ENCODE data around the gene DAP3.
"Not testable (repeated sequence)": the region's sequence is repeated elsewhere in the genome, so short reads cannot be mapped to it uniquely, and the experiment has no call there.

Gene DAP3

GRCh38 chr1:155719703-155720102, 30.8 kb downstream of the DAP3 start:
- no peak for DNase-seq

DNA sequence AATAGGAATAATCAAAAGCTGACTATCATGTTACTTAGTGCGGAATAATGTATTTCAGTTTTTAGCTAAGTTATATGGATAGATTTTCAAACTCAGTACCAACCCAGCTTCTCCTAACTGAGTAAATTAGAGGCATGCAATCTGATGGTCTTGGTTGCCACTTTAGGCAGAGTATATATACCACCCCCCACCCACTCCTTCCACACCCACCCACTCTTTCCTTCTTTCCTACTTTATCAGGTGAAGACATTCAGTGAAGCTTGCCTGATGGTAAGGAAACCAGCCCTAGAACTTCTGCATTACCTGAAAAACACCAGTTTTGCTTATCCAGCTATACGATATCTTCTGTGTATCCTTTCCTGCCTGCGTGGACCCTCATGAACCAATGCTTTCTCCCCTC, 36.3 kb downstream of the DAP3 start:
- no peak for DNase-seq

DNA sequence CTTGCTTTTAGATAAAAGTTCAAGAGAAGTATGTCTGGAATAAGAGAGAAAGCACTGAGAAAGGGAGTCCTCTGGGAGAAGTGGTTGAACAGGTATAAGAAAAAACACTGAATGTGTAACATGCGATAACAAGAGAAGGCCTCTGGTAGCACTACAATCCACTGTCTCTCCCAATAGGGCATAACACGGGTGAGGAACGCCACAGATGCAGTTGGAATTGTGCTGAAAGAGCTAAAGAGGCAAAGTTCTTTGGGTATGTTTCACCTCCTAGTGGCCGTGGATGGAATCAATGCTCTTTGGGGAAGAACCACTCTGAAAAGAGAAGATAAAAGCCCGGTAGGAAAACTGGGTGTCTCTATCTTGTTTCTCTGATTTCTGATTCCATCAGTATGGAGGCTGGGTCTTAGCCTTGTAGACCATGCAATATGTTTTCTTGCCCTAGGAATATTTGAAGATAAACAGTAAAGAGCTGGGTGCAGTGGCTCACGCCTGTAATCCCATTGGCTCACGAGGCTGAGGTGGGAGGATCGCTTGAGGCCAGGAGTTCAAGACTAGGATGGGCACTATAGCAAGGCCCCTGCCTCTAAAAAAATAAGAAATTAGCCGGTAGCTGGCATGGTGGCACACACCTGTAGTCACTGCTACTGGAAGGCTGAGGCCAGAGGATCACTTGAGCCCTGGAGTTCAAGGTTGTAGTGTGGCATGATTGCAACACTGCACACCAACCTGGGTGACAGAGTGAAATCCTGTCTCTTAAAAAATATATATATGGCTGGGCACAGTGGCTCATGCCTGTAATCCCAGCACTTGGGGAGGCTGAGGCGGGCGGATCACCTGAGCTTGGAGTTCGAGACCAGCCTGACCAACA, 40.4 kb downstream of the DAP3 start:
- peak; percentile 64 for DNase-seq

GRCh38 chr1:155740995-155741394, 52.1 kb downstream of the DAP3 start:
- DNase-seq, result no peak

GRCh38 chr1:155741908-155742307, 53.0 kb downstream of the DAP3 start:
- DNase-seq, result no peak

DNA sequence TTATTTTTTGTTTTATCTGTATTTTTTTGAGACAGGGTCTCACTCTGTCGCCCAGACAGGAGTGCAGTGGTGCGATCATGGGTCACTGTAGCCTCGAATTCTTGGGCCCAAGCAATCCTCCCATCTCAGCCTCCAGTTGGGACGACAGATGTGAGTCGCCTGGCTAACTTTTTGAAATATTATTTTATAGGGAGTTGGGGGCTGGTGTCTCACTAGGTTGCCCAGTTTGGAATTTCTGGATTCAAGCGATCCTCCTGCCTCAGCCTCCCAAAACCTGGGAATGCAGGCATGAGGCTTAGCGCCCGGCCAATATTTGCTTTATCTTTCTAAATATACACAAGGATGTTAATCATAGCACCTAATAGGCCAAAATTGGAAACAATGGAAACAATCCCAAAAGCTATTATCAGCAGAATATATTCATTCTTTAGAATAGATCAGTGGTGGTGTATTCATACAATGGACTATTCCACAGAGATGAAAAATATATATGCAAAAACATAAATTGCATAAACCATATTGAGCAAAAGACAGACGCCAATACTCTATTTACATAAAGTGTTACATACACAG, 55.9 kb downstream of the DAP3 start:
- no peak for DNase-seq

GRCh38 chr1:155745284-155746228, 56.7 kb downstream of the DAP3 start:
- DNase-seq, result peak; percentile 98

- not testable (repeated sequence) for DNase-seq
Observed at GRCh38 chr1:155747586-155747985, 58.7 kb downstream of the DAP3 start.

DNA sequence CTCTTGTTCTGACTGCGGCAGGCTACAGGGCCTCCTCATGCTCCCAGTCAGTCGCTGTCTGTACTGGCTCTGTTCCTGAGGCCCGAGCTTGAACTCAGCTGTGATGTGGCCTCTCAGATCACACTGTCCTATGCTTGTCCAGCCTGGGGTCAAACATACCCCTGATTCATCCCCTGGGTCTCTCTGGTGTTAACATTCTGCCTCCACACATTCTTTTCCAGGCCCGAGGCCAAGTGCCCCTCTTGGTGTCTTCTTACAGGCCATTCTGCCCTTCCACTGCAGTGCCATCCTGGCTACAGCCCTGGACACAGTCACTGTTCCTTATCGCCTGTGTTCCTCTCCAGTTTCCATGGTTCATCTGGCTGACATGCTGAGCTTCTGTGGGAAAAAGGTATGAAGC, 59.2 kb downstream of the DAP3 start:
- DNase-seq, result not testable (repeated sequence)

DNA sequence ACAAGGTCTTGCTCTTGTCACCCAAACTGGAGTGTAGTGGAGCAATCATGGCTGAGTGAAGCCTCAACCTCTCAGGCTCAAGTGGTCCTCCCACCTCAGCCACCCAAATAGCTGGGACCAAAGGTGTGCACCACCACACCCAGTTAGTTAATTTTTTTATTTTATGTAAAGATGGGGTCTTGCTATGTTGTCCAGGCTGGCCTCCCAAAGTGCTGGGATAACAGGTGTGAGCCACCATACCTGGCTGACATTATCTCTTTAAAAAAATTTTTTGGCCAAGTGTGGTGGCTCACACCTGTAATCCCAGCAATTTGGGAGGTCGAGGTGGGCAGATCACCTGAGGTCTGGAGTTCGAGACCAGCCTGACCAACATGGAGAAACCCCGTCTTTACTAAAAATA, 70.1 kb downstream of the DAP3 start:
- not testable (repeated sequence) for DNase-seq

DNA sequence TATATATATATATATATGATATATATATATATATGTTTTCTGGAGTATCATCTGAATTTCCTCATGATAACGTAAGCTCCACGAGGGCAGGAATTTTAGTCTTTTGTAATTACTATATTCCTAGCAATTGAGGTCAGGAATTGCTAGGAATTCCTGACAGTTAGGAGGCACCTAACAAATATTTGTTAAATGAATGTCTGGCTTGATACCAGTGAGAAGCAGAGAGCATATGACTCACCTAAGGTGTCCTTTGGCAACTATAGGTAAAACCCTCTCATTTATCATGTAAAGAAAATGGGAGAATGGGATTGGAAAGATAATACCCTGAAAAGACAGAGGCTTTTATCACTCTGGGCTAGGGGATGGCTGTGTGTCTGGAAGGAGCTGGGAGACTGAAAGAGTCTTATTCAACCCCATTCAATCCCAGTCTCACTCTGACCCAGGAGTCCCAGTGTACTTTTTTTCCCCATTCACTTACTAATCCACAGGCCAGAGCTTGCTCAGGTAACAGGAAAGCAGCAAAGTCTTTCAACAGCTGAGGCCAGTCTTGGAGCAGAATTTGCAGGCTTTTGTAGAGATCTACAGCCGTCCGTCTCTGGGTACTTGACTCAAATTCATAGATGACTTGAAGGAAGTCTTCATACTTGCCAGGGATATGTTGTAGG, 71.2 kb downstream of the DAP3 start:
- DNase-seq, result peak; percentile 0

DNA sequence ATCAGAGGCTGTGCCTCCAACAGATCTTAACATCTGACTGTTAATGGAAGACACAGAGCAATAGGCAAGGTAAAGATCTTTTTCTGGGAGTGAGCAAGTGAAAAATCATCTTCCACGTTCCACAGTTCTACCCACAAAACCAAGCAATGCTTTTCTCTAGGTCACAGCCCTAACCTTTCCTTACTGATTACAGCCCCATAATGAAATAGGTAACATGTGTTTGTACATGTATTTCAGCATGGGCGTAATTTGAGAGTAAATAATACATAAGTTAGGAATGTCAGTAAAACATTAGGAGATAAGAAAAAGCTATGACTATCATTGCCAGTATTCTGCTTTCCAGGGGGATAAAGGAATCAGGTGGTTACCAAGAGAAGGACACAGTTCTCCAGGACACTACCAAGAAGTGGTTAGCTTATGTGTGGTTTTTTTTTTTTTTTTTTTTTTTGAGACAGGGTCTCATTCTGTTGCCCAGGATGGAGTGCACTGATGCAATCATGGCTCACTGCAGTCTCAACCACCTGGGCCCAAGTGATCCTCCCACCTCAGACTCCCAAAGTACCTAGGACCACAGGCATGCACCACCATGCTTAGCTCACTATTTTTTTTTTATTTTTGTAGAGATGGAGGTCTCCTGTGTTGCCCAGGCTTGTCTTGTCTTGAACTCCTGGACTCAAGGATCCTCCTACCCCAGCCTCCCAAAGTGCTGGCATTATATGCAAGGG, 72.0 kb downstream of the DAP3 start:
- DNase-seq, result no peak

GRCh38 chr1:155761736-155762405, 73.0 kb downstream of the DAP3 start:
- no peak for DNase-seq

GRCh38 chr1:155763090-155763815, 74.4 kb downstream of the DAP3 start:
- peak; percentile 92 for DNase-seq

DNA sequence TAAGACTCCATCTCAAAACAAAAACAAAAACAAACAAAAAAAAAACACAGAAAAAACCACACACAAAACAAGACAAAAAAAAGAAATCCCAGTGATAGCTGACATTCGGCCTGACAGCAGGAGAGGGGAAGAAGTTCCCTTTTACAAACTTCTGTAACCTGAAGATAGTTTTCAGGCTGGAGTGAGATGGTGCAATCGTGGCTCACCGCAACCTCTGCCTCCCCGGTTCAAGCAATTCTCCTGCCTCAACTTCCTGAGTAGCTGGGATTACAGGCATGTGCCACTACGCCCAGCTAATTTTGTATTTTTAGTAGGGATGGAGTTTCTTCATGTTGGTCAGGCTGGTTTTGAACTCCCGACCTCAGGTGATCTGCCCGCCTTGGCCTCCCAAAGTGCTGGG, 75.1 kb downstream of the DAP3 start:
- not testable (repeated sequence) for DNase-seq

DNA sequence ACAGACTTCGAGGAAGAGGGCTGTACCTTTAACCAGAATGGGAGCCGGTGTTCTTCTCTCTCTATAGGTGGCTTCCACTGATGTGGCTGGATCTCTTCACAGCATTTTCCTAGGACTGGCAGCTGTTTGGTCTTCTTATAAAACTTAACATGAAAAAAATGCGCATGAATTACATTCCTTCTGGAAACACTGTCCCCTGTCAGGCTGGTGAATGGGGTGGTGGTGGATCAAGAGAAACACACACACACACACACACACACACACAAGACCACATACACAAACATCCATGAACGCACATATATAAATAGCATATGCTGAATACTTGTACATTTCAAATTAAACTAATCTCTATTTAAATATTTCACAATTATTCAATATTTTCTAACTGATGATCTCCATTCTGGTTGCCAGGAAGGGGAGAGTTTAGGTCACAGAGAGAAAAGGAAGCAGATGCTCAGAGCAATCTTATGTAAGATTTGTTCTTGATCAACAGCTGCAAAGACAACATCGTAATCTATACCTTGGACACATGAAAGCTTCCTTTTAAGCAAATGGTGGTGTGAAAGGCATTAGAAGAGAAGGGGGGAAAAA, 78.6 kb downstream of the DAP3 start:
- not testable (repeated sequence) for DNase-seq

- no peak for DNase-seq
Observed at GRCh38 chr1:155769257-155769656, 80.4 kb downstream of the DAP3 start.

- DNase-seq, result no peak
Observed at GRCh38 chr1:155773221-155773620, 84.3 kb downstream of the DAP3 start.

- DNase-seq, result peak; percentile 24
Observed at GRCh38 chr1:155776414-155776813, 87.5 kb downstream of the DAP3 start.

DNA sequence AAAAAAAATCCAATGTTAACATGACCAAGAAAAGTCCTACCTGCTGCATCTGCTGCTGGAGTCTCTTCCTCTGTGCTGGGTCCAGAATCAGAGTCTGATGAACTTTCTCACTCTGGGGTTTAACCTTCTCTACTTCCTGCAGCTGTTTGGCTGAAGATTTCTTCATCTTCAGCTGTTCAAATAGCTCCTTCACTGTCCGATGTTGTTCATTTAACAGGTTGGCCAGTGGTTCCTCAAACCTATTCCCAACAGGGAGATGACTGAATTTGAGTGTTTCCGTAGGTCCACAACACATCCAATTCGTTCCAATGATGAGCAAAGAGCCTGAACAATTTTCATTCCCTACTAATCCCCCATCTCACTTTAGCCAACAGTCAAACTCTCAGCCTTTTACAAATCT, 88.7 kb downstream of the DAP3 start:
- no peak for DNase-seq

Data from fibroblast of upper back skin (primary cell).